B cell (primary cell): ENCODE results near the gene BUB1B. TPM values are rescaled to one million over a fixed set of nuclear protein-coding genes. Genes with fewer than 3 reads are reported as not detected.

Experiments
- ATAC-seq: fragments of 200-7000 bp; cut with Tn5 transposase; one replicate; pipeline ENCODE4 v1.10.0; 2021; ENCODE audit warnings: low read depth, mild to moderate bottlenecking, moderate number of reproducible peaks, moderate library complexity
- CTCF ChIA-PET: fragments of 350-600 bp; sonication (Branson Sonifier 250); formaldehyde crosslinking; loops from one replicate; lab custom pipeline; 2021; ENCODE audit warnings: antibody characterized with exemption, inconsistent platforms; lab: Charles Lee
- POLR2A ChIA-PET: fragments of 350-600 bp; sonication (Branson Sonifier 250); formaldehyde crosslinking; loops from one replicate; lab custom pipeline; 2021; ENCODE audit warnings: antibody characterized with exemption; lab: Charles Lee
- DNase-seq: peaks from one replicate; pipeline ENCODE4 v3.0.0; 2013
- H2AFZ ChIP-seq: 2 replicates; pipeline ENCODE4 v1.6.1; 2012; ENCODE audit warnings: mild to moderate bottlenecking, low read depth, low read length; ENCODE audit not compliant: insufficient read depth, poor library complexity, severe bottlenecking
- H3K27ac ChIP-seq, 2 donors: 1 replicate in 1 of 2; 2 replicates in 1 of 2; pipeline ENCODE4 v1.5.1; 2012 to 2013; ENCODE audit warnings: low read length in 2 of 2, mild to moderate bottlenecking in 2 of 2, moderate library complexity in 1 of 2
- H3K27me3 ChIP-seq, 4 experiments: fragments of 200-600 bp in 1 of 4; sonication (generic) in 1 of 4; replicated peaks in 1 of 4; 1 replicate in 2 of 4; 2 replicates in 2 of 4; pipeline versions ENCODE4 v1.6.1 to v1.7.0; 2013 to 2016; ENCODE audit warnings: low read length in 3 of 4, mild to moderate bottlenecking in 2 of 4, mixed read lengths in 1 of 4, moderate library complexity in 1 of 4; ENCODE audit not compliant: insufficient read depth in 4 of 4, control insufficient read depth in 3 of 4; ENCODE audit errors: control extremely low read depth in 1 of 4
- H3K36me3 ChIP-seq, 2 experiments: replicated peaks in 1 of 2; 1 replicate in 1 of 2; 2 replicates in 1 of 2; pipeline versions ENCODE4 v1.6.1 to v1.7.1; 2013; ENCODE audit warnings: low read length in 1 of 2; ENCODE audit not compliant: insufficient read depth in 2 of 2, control insufficient read depth in 1 of 2; ENCODE audit errors: control extremely low read depth in 1 of 2, extremely low read depth in 1 of 2
- H3K4me1 ChIP-seq, 2 donors: fragments of 200-600 bp in 1 of 2; sonication (generic) in 1 of 2; 1 replicate in 1 of 2; 2 replicates in 1 of 2; pipeline versions ENCODE4 v1.5.1 to v1.6.1; 2013 to 2017; ENCODE audit warnings: low read length in 2 of 2; ENCODE audit not compliant: control insufficient read depth in 2 of 2, insufficient read depth in 2 of 2
- H3K4me2 ChIP-seq: replicated peaks from 2 replicates; pipeline ENCODE3; 2012; ENCODE audit warnings: mild to moderate bottlenecking, low read depth, low read length; ENCODE audit not compliant: poor library complexity, severe bottlenecking
- H3K4me3 ChIP-seq, 5 experiments: fragments of 200-600 bp in 1 of 5; sonication (generic) in 1 of 5; 1 replicate in 3 of 5; 2 replicates in 2 of 5; pipeline versions ENCODE4 v1.5.1 to v1.7.0; 2011 to 2016; ENCODE audit warnings: low read length in 4 of 5, mild to moderate bottlenecking in 4 of 5, low read depth in 2 of 5, control low read depth in 1 of 5, moderate library complexity in 1 of 5; ENCODE audit not compliant: insufficient read depth in 1 of 5; ENCODE audit errors: control extremely low read depth in 1 of 5, extremely low read depth in 1 of 5
- H3K79me2 ChIP-seq: fragments of 200-600 bp; sonication (generic); one replicate; pipeline ENCODE4 v1.6.0; 2016; ENCODE audit warnings: low read length; ENCODE audit not compliant: control insufficient read depth, insufficient read depth
- H3K9ac ChIP-seq: fragments of 200-600 bp; sonication (generic); 2 replicates; pipeline ENCODE4 v1.6.1; 2017; ENCODE audit warnings: mild to moderate bottlenecking, low read length, moderate library complexity
- H3K9me3 ChIP-seq, 3 donors: one replicate each; pipeline versions ENCODE4 v1.6.1 to v1.7.1; 2013; ENCODE audit warnings: low read length in 2 of 3; ENCODE audit not compliant: control insufficient read depth in 2 of 3, insufficient read depth in 1 of 3; ENCODE audit errors: control extremely low read depth in 1 of 3
- H4K20me1 ChIP-seq: 2 replicates; pipeline ENCODE4 v1.6.0; 2012; ENCODE audit warnings: mild to moderate bottlenecking, low read length; ENCODE audit not compliant: insufficient read depth, control insufficient read depth, poor library complexity, severe bottlenecking
- H3K27ac Mint-ChIP-seq: one replicate; pipeline ENCODE4 v1.8.0; 2021; ENCODE audit warnings: mixed read lengths
- H3K27me3 Mint-ChIP-seq: one replicate; pipeline ENCODE4 v1.8.0; 2021; ENCODE audit warnings: mixed read lengths
- H3K4me1 Mint-ChIP-seq: one replicate; pipeline ENCODE4 v1.8.0; 2021; ENCODE audit warnings: mixed read lengths
- H3K4me3 Mint-ChIP-seq: one replicate; pipeline ENCODE4 v1.8.0; 2021; ENCODE audit warnings: mixed read lengths
- H3K9me3 Mint-ChIP-seq: one replicate; pipeline ENCODE4 v1.8.0; 2022; ENCODE audit warnings: mixed read lengths; ENCODE audit not compliant: insufficient read depth
- EZH2 ChIP-seq: IDR thresholded peaks from 2 replicates; pipeline ENCODE4 v1.6.1; 2012; ENCODE audit warnings: borderline replicate concordance, low read depth, mild to moderate bottlenecking, moderate library complexity, low read length; ENCODE audit not compliant: insufficient read depth, poor library complexity, severe bottlenecking
- WGBS: methylation state at CpG from one replicate; pipeline ENCODE4 v1.1.5; 2013; ENCODE audit warnings: missing lambda C conversion rate; ENCODE audit not compliant: insufficient coverage; 5-methylcytosine and 5-hydroxymethylcytosine counted together
- intact Hi-C: fragments of 100-400 bp; cut with micrococcal nuclease; formaldehyde crosslinking; loops from one replicate; pipeline ENCODE4 v1.10.0; 2022
- polyA plus RNA-seq: library from polyadenylated mRNA; depleted of rRNA; stranded (reverse); fragments of >200 nt; gene quantifications from 2 replicates; pipeline ENCODE4 v1.2.3, GENCODE V29; 2012
- total RNA-seq, 2 donors: library from RNA; stranded (reverse); fragments of 120-200 nt in 1 of 2; gene quantifications; 1 replicate in 1 of 2; 2 replicates in 1 of 2; pipeline versions ENCODE4 v1.2.3 to v1.2.4, GENCODE V29; 2013 to 2022
- TF ChIP-seq, protein P1 (sequence below): fragments of 200-600 bp; IDR thresholded peaks from one replicate; pipeline ENCODE4 v1.8.0; 2022; ENCODE audit warnings: antibody characterized with exemption, mild to moderate bottlenecking

The BUB1B gene
- total and polyA plus RNA-seq, 2 donors (not counting 1 experiment from before 2014, with no cell fraction given) = 0.70 to 4.4 TPM

DNA sequence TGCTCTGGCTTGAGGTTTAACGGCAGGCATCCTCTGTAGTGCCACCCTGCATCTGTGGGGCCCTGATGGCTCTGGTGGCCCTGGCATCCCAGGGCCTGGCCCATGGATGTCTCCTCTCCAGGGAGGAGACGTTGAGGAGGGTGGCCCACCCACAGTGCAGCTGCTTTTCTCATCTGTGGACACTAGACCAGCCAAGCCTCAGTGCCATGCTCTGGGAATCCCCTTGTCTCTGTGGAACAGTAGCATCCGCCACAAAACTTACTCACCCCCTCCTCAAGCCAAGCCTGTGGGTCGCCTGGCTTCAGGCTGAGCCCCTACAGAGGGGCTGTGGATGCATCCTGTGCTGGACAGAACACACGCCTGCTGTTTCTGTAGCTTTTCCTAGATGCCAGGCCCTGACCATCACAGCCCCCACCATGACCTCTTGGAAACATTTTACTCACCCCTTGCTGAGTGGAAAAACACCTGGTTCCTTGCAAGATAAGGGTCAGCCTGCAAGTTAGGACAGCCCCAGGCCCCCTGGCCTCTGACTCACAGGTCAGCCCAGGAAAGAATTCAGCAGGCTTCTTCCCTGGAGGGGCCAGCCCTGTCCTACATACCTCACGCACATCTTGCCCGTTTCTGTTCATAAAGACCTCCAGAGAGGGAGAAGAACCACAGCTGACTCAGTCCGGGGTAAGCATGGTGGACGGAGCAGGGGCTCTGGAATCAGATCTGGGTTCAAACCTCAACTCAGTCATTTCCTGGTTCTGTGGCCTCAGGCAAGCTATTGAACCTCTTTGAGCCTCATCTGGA is 97.0 kb downstream of the BUB1B start:
- no peak overlapping the region for H3K4me2 ChIP-seq
- H3K4me3 Mint-ChIP-seq = no peak overlapping the region
- no peaks in the 10 kb centered on the region for H3K79me2 ChIP-seq
- no peak overlapping the region for H3K27ac ChIP-seq
- no peaks in the 10 kb centered on the region for H3K36me3 ChIP-seq
- peaks cover 10% of the 10 kb centered on the region for H3K4me1 Mint-ChIP-seq
- 78% methylated on average over 8 of the region's 9 CpGs for WGBS
- peaks cover 0 to 14% (median 6%) of the 10 kb centered on the region in 4 experiments for H3K27me3 ChIP-seq
- H4K20me1 ChIP-seq = no peaks in the 10 kb centered on the region
- no peak for ATAC-seq
- no peak overlapping the region for H3K27ac Mint-ChIP-seq
- peaks cover 9% of the 10 kb centered on the region in 2 donors for H3K4me1 ChIP-seq
- H3K27me3 Mint-ChIP-seq = peaks cover 18% of the 10 kb centered on the region
- intact Hi-C loops = no loop called here
- CTCF ChIA-PET = interaction anchor here (0.9 to 1.7 kb wide), 2 partner anchors 16 kb away, joined by 3 to 5 read pairs; no protein-coding TSS in a partner anchor
- H3K9me3 ChIP-seq = peaks cover 0 to 6% (median 0%) of the 10 kb centered on the region in 3 donors
- TF ChIP-seq EZH2 = no peak
- TF ChIP-seq, protein P1, sequence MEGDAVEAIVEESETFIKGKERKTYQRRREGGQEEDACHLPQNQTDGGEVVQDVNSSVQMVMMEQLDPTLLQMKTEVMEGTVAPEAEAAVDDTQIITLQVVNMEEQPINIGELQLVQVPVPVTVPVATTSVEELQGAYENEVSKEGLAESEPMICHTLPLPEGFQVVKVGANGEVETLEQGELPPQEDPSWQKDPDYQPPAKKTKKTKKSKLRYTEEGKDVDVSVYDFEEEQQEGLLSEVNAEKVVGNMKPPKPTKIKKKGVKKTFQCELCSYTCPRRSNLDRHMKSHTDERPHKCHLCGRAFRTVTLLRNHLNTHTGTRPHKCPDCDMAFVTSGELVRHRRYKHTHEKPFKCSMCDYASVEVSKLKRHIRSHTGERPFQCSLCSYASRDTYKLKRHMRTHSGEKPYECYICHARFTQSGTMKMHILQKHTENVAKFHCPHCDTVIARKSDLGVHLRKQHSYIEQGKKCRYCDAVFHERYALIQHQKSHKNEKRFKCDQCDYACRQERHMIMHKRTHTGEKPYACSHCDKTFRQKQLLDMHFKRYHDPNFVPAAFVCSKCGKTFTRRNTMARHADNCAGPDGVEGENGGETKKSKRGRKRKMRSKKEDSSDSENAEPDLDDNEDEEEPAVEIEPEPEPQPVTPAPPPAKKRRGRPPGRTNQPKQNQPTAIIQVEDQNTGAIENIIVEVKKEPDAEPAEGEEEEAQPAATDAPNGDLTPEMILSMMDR = no peak
- no peak overlapping the region for H2AFZ ChIP-seq
- H3K4me3 ChIP-seq = no peak overlapping the region
- DNase-seq = no peak
- POLR2A ChIA-PET = interaction anchor here (0.6 kb wide), 1 partner anchor 152 kb away, joined by 3 read pairs; no protein-coding TSS in a partner anchor
- no peaks in the 10 kb centered on the region for H3K9me3 Mint-ChIP-seq
- H3K9ac ChIP-seq = no peak overlapping the region

DNA sequence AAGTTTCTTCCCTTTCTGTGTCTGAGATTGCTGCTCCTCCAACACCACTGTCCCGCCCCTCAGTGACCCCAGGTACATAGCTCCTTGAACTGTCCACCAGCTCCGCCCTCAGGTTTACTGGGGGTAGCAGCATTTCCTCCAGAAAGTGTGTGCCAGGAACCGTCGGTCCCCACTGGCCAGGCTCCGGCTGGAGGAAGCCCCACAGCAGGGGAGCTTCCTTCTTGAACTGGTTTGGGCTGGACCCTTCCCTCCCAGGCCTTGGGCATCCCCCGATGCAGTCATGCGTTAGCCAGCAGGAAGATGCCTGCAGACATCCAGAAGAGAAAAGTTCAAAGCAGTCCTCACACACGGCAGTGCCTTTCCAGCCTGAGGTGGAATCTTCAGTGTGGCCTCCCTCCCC is 97.7 kb downstream of the BUB1B start:
- H2AFZ ChIP-seq = no peak overlapping the region

More for the DNA sequence above, 97.7 kb downstream of the BUB1B start:
- Histone ChIP-seq H3K9ac (no peak overlapping the region), H3K4me1 (peaks cover 2% of the 10 kb centered on the region in 2 donors), H3K27me3 (peaks cover 0 to 7% (median 2%) of the 10 kb centered on the region in 4 experiments), H3K27ac (no peak overlapping the region), H3K4me3 (no peak overlapping the region), H3K36me3 (no peaks in the 10 kb centered on the region), H4K20me1 (no peaks in the 10 kb centered on the region), H3K9me3 (peaks cover 0 to under 1% (median 0%) of the 10 kb centered on the region in 3 donors), H3K4me2 (no peak overlapping the region), H3K79me2 (no peaks in the 10 kb centered on the region)
- TF ChIP-seq, protein P1 = no peak
- TF ChIP-seq EZH2 = no peak
- DNase-seq = no peak
- ChIA-PET CTCF (interaction anchor here (1.7 kb wide), 1 partner anchor 15 kb away, joined by 5 read pairs; no protein-coding TSS in a partner anchor), POLR2A (interaction anchor here (0.6 kb wide), 1 partner anchor 152 kb away, joined by 3 read pairs; no protein-coding TSS in a partner anchor)
- H3K27me3 Mint-ChIP-seq = peaks cover 12% of the 10 kb centered on the region
- WGBS = 60% methylated on average over 8 of the region's 8 CpGs
- H3K27ac Mint-ChIP-seq = no peak overlapping the region
- H3K9me3 Mint-ChIP-seq = no peaks in the 10 kb centered on the region
- no peak for ATAC-seq
- no peak overlapping the region for H3K4me3 Mint-ChIP-seq
- peaks cover 5% of the 10 kb centered on the region for H3K4me1 Mint-ChIP-seq
- intact Hi-C loops = no loop called here
